ENCODE measurements around the gene STK39.
"Not testable (repeated sequence)": the region's sequence is repeated elsewhere in the genome, so short reads cannot be mapped to it uniquely, and the experiment has no call there.

STK39 gene

DNA sequence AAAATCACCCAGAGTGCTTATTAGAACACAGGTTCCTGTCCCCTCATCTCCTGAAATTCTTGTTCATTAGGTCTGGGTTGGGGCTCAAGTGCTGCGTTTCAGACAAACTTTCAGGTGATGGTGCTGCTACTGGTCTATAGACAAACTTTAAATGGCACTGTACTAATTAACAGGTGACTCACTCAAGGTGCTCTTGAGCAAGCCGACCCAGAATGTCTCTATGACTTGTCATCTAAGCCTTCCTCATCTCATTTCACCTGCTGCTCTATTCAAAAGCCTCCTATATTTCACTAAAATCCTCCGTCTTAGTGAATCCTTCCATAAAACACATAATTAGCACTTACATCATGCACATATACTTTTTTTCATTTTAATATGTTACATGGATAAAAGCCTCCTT lies 29.9 kb upstream of the STK39 start:
- H2AFZ ChIP-seq (ENCODE audit: insufficient read depth, low read length, poor library complexity), result no peak overlapping the region
- H2AK5ac ChIP-seq (ENCODE audit: low read length), result no peak overlapping the region
- no peak overlapping the region for H4K8ac ChIP-seq (ENCODE audit: low read depth, low read length)
- H3K9me3 ChIP-seq (ENCODE audit: insufficient read depth, low read depth, low read length), result no peaks in the 10 kb centered on the region
- no peak overlapping the region for H3K18ac ChIP-seq (ENCODE audit: low read length)
- H4K12ac ChIP-seq (ENCODE audit: low read depth, low read length), result no peak overlapping the region
- H2BK12ac ChIP-seq (ENCODE audit: low read length), result no peak overlapping the region
- no peak overlapping the region for H3K14ac ChIP-seq (ENCODE audit: low read length)
- H3K27me3 ChIP-seq (ENCODE audit: insufficient read depth, low read length), result no peaks in the 10 kb centered on the region
- no peaks in the 10 kb centered on the region for H3K79me1 ChIP-seq (ENCODE audit: low read length)
- no peaks in the 10 kb centered on the region for H3K79me2 ChIP-seq (ENCODE audit: control insufficient read depth, insufficient read depth, low read length, poor library complexity)
- H2BK5ac ChIP-seq (ENCODE audit: low read depth, low read length, poor library complexity), result no peak overlapping the region
- no peak overlapping the region for H3K23ac ChIP-seq (ENCODE audit: low read length)
- H3K27ac ChIP-seq (ENCODE audit: low read depth, low read length), result no peak overlapping the region
- no peak overlapping the region for H2BK120ac ChIP-seq (ENCODE audit: insufficient read depth, low read length, poor library complexity)
- no peaks in the 10 kb centered on the region for H3K36me3 ChIP-seq (ENCODE audit: control insufficient read depth in 1 of 2, insufficient read depth in 2 of 2, low read length in 2 of 2)
- H3K4me2 ChIP-seq (ENCODE audit: low read length), result no peak overlapping the region
- H3K4ac ChIP-seq (ENCODE audit: low read depth, low read length), result no peak overlapping the region
- peak; percentile 38 to 41 for DNase-seq
- H4K91ac ChIP-seq (ENCODE audit: low read depth, low read length), result no peak overlapping the region
- H3K4me1 ChIP-seq (ENCODE audit: control insufficient read depth in 1 of 2, insufficient read depth in 2 of 2, low read length in 2 of 2), result no peaks in the 10 kb centered on the region
- no peak overlapping the region for H3K9ac ChIP-seq (ENCODE audit: low read length)
- H3K4me3 ChIP-seq (ENCODE audit: low read depth, low read length), result no peak overlapping the region
- WGBS (ENCODE audit: extremely low coverage, insufficient coverage, insufficient read length), result 100% methylated on average over 1 of the region's 3 CpGs

DNA sequence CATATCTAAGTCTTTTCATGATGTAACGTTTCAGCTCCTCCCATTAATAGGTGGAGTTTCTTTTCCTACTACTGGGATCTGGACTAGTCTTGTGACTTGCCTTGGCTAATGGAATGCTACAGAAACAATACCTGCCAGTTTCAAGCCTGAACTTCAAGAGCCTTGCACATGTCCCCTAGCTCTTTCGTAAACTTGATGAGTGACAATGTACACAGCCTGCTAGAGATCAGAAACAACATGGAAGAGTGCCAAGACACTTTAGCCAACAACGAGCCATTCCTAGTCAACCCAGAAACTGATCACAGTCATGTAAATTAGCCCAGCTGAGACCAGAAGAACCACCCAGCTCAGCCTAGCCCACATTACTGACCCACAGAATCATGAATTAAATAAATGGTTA lies 24.8 kb upstream of the STK39 start:
- Histone ChIP-seq H4K91ac (ENCODE audit: low read depth, low read length) (no peak overlapping the region), H3K4ac (ENCODE audit: low read depth, low read length) (no peak overlapping the region), H2BK5ac (ENCODE audit: low read depth, low read length, poor library complexity) (no peak overlapping the region), H3K14ac (ENCODE audit: low read length) (no peak overlapping the region), H3K23ac (ENCODE audit: low read length) (no peak overlapping the region), H2BK120ac (ENCODE audit: insufficient read depth, low read length, poor library complexity) (no peak overlapping the region), H3K4me1 (ENCODE audit: control insufficient read depth in 1 of 2, insufficient read depth in 2 of 2, low read length in 2 of 2) (no peaks in the 10 kb centered on the region), H3K18ac (ENCODE audit: low read length) (no peak overlapping the region), H3K9ac (ENCODE audit: low read length) (no peak overlapping the region), H2AK5ac (ENCODE audit: low read length) (no peak overlapping the region), H3K79me2 (ENCODE audit: control insufficient read depth, insufficient read depth, low read length, poor library complexity) (no peaks in the 10 kb centered on the region), H3K9me3 (ENCODE audit: insufficient read depth, low read depth, low read length) (no peaks in the 10 kb centered on the region), H4K12ac (ENCODE audit: low read depth, low read length) (no peak overlapping the region), H3K4me3 (ENCODE audit: low read depth, low read length) (no peak overlapping the region), H3K36me3 (ENCODE audit: control insufficient read depth in 1 of 2, insufficient read depth in 2 of 2, low read length in 2 of 2) (no peaks in the 10 kb centered on the region), H3K79me1 (ENCODE audit: low read length) (no peaks in the 10 kb centered on the region), H3K27ac (ENCODE audit: low read depth, low read length) (no peak overlapping the region), H3K4me2 (ENCODE audit: low read length) (no peak overlapping the region), H4K8ac (ENCODE audit: low read depth, low read length) (no peak overlapping the region), H3K27me3 (ENCODE audit: insufficient read depth, low read length) (no peaks in the 10 kb centered on the region), H2BK12ac (ENCODE audit: low read length) (no peak overlapping the region), H2AFZ (ENCODE audit: insufficient read depth, low read length, poor library complexity) (peak overlapping the region; percentile 63)
- DNase-seq, result no peak
- no CpG with 5 or more reads among the region's 3 CpGs for WGBS (ENCODE audit: extremely low coverage, insufficient coverage, insufficient read length)

DNA sequence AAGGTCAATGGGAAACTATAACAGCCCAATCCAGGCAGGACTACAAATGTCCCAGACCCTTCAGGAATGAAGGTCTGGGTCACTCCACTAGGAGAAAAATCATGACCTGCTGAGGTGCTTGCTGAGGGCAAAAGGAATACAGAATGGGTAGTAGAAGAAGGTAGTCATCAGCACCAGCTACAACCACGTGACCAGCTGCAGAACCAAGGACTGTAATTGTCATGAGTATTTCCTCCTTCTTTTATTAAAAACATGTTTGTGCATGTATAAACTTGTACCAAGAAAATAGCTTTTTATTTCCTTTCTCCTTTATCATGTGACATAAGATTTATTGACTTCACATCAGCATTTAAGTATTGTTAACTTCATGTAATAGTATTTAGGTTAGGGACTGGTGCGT lies 15.5 kb upstream of the STK39 start:
- H3K23ac ChIP-seq (ENCODE audit: low read length); H4K8ac ChIP-seq (ENCODE audit: low read depth, low read length); H3K9ac ChIP-seq (ENCODE audit: low read length); H2BK5ac ChIP-seq (ENCODE audit: low read depth, low read length, poor library complexity); H4K12ac ChIP-seq (ENCODE audit: low read depth, low read length); H3K4me1 ChIP-seq (ENCODE audit: control insufficient read depth in 1 of 2, insufficient read depth in 2 of 2, low read length in 2 of 2); H2BK12ac ChIP-seq (ENCODE audit: low read length); H2AFZ ChIP-seq (ENCODE audit: insufficient read depth, low read length, poor library complexity); H3K18ac ChIP-seq (ENCODE audit: low read length); H3K4me3 ChIP-seq (ENCODE audit: low read depth, low read length); H3K14ac ChIP-seq (ENCODE audit: low read length); H3K79me1 ChIP-seq (ENCODE audit: low read length); H3K27me3 ChIP-seq (ENCODE audit: insufficient read depth, low read length); H3K36me3 ChIP-seq (ENCODE audit: control insufficient read depth in 1 of 2, insufficient read depth in 2 of 2, low read length in 2 of 2); DNase-seq; H2BK120ac ChIP-seq (ENCODE audit: insufficient read depth, low read length, poor library complexity); H3K4ac ChIP-seq (ENCODE audit: low read depth, low read length); H2AK5ac ChIP-seq (ENCODE audit: low read length); H3K4me2 ChIP-seq (ENCODE audit: low read length); H4K91ac ChIP-seq (ENCODE audit: low read depth, low read length); H3K27ac ChIP-seq (ENCODE audit: low read depth, low read length); H3K9me3 ChIP-seq (ENCODE audit: insufficient read depth, low read depth, low read length); H3K79me2 ChIP-seq (ENCODE audit: control insufficient read depth, insufficient read depth, low read length, poor library complexity): not testable (repeated sequence)
- WGBS (ENCODE audit: extremely low coverage, insufficient coverage, insufficient read length), result no CpG with 5 or more reads among the region's 2 CpGs

DNA sequence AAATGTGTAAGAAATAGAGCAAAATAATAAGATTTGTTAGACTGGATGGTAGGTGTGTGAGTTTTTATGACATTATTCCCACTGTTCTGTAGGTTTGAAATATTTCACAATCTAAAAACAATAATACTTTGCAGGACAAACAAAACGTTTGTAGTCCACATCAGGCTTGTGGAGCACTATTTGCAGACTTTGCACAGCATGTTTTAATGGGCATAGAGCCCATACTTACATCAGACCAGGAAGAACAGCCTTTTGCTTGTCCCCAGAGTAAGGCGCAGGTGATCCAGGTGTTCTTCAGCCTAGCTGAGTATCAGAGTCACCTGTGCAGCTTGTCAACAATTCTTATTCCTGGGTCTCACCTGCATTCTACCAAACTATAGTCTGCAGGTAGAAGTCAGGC lies 9.1 kb upstream of the STK39 start:
- Histone ChIP-seq H3K79me2 (ENCODE audit: control insufficient read depth, insufficient read depth, low read length, poor library complexity) (no peaks in the 10 kb centered on the region), H3K4me3 (ENCODE audit: low read depth, low read length) (no peak overlapping the region), H4K8ac (ENCODE audit: low read depth, low read length) (no peak overlapping the region), H2BK5ac (ENCODE audit: low read depth, low read length, poor library complexity) (no peak overlapping the region), H4K91ac (ENCODE audit: low read depth, low read length) (no peak overlapping the region), H4K12ac (ENCODE audit: low read depth, low read length) (no peak overlapping the region), H3K27ac (ENCODE audit: low read depth, low read length) (no peak overlapping the region), H3K4ac (ENCODE audit: low read depth, low read length) (no peak overlapping the region), H3K14ac (ENCODE audit: low read length) (no peak overlapping the region), H3K27me3 (ENCODE audit: insufficient read depth, low read length) (no peaks in the 10 kb centered on the region), H3K4me2 (ENCODE audit: low read length) (no peak overlapping the region), H3K79me1 (ENCODE audit: low read length) (no peaks in the 10 kb centered on the region), H3K23ac (ENCODE audit: low read length) (peak overlapping the region; percentile 80), H2AK5ac (ENCODE audit: low read length) (no peak overlapping the region), H3K18ac (ENCODE audit: low read length) (no peak overlapping the region), H3K36me3 (ENCODE audit: control insufficient read depth in 1 of 2, insufficient read depth in 2 of 2, low read length in 2 of 2) (no peaks in the 10 kb centered on the region), H2AFZ (ENCODE audit: insufficient read depth, low read length, poor library complexity) (no peak overlapping the region), H3K9me3 (ENCODE audit: insufficient read depth, low read depth, low read length) (no peaks in the 10 kb centered on the region), H2BK12ac (ENCODE audit: low read length) (no peak overlapping the region), H3K9ac (ENCODE audit: low read length) (no peak overlapping the region), H3K4me1 (ENCODE audit: control insufficient read depth in 1 of 2, insufficient read depth in 2 of 2, low read length in 2 of 2) (no peaks in the 10 kb centered on the region), H2BK120ac (ENCODE audit: insufficient read depth, low read length, poor library complexity) (no peak overlapping the region)
- no peak for DNase-seq
- WGBS (ENCODE audit: extremely low coverage, insufficient coverage, insufficient read length), result no CpG with 5 or more reads among the region's 2 CpGs

Data from trophoblast cell (in vitro differentiated cells and primary cell).